Stimulated activated CD4-positive, alpha-beta T cell treated with anti-CD3 and anti-CD28 coated beads, Interleukin-12 subunit alpha, Interleukin-12 subunit beta, amount 100 ng/mL, for 4 hours (primary cell): ENCODE measurements around the gene FBXW4.

Experiments used
- DNase-seq: peaks from one replicate; pipeline ENCODE4 v3.0.0-alpha.2; 2020

Gene FBXW4

DNA sequence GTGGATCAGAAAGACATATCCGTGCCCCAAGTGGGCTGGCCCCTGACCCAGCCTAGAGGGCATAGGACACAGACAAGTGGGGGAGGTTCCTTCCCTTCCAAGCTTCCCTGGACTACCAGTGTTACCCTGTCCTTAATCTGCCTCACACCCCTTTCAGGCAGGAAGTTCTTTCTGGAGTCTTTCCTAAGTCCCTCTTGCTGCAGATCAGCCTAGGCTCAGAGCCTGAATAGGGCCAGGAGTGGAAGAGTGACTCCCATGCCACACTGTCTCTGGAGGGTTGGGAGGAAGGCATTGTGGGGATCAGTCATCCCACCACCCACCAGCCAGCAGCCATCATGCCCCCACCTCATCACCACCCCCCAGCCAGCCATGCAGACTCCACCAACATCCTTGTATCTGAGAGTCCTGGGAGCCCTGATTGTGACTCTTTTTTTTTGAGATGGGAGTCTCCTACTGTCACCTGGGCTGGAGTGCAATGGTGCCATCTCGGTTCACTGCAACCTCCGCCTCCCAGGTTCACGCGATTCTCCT is 129.5 kb downstream of the FBXW4 start:
- DNase-seq: no peak

DNA sequence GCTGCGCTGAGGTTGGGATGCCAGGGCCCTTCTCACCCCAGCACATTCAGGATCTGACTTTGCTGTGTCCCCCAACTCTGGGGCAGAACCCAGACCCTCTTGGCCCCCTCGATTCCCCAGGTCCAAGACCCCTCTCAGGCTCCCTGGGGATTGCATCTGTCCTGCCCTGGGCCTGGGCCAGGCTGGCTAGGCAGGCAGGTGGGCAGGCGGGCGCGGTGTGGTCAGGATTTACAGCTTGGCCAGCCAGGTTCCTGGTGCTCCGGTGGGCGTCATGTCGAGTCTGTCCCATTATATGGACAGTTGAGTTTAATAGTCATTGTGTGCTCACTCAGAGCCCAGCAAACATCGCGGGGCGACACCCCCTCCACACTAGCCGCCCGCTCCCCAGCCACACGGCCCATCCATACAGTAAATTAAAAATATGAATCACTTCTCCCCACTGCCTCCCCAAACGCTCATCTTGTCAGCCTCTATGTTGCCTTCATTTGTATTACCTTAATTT is 130.4 kb downstream of the FBXW4 start:
- DNase-seq: no peak

DNA sequence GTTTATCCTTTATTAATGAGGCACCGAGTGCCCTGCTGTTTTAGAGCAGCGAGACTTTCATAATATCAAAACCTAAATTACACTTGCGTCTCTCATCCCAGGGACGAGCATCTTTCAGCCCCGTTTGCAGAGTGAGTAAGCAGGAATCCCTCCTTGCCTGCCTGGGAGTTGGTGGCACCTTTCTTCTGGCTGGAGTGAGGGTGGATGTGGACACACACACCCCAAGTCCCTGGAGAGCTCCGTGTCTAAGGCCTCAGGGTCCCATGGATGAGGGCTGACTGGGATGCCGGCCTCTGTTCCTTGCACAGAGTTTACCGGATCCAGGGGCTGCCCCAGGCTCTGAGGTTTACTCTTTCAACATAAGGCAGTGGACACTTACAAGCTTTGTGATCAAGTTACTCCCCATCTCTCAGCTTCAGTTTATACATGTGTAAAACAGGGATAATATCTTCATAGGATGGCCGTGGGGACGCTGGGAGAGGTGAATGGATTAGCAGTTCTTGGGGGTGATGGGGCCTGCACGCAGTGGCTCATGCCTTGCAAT is 131.4 kb downstream of the FBXW4 start:
- DNase-seq: no peak

DNA sequence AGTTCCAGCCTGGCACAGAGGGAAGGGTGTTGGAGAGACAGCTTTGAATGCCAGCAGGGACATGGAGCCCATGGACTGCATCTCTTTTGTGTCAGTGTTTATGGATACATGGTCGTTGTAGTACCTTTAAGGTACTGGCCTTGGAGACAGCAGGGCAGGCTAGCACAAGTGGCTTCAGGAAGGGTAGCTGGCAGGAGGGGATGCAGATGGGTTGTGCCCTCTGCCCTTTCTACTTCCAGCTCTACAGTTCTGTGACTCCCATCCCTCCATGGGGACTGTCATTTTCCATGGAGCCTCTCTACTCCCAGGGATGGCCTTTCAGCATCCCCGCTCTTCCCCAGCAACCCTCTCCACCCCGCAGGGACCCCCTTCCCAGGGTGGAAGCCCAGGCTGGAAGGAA is 132.0 kb downstream of the FBXW4 start:
- DNase-seq: no peak

DNA sequence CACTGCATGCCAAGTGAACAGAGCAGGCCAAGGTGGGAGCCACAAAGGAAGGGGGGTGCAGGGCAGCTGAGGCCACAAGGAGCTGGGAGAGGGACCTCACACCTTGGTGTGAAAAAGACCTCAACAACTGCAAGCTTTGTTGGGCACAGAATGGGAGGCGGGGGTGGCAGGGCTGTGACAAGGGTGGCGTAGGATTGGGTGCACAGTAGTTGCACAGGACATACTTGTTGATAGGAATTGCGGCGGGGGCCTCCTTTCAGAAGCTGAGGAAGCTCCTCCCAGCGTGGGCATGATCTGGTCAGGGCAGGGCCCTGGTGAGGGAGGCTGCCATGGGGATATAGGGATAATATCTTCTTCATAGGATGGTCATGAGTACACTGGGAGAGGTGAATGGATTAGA is 132.7 kb downstream of the FBXW4 start:
- no peak for DNase-seq

GRCh38 chr10:101561068-101561915 is 133.7 kb downstream of the FBXW4 start:
- DNase-seq: no peak
